GM11168 (cell line): ENCODE measurements around the gene HEXIM2.
"Not testable (repeated sequence)": the region's sequence is repeated elsewhere in the genome, so short reads cannot be mapped to it uniquely, and the experiment has no call there.

Experiments used
- in situ Hi-C: fragments of 300-500 bp; cut with MboI; formaldehyde crosslinking; loops from one replicate; pipeline ENCODE4 v1.12.0; 2022; ENCODE audit warnings: low sequenced_read_pairs; ENCODE audit not compliant: unreplicated experiment

The HEXIM2 gene

GRCh38 chr17:45201457-45201856, 39.8 kb downstream of the HEXIM2 start:
- in situ Hi-C loops = no loop called here

- in situ Hi-C loops = not testable (repeated sequence)
Observed at GRCh38 chr17:45201880-45202279, 40.2 kb downstream of the HEXIM2 start.

GRCh38 chr17:45218895-45219661, 57.4 kb downstream of the HEXIM2 start:
- in situ Hi-C loops = no loop called here
